D721Med (cell line): Measurements from ENCODE around the gene LPP.

Experiments used
- DNase-seq: peaks from one replicate; pipeline ENCODE4 v3.0.0; 2011; ENCODE audit warnings: low spot score; ENCODE audit not compliant: insufficient read length
- FAIRE-seq: peaks from 2 replicates; lab custom pipeline; 2011; peaks lifted over from hg19 to GRCh38; lab: Jason Lieb, UNC
- CTCF ChIP-seq: IDR thresholded peaks from 2 replicates; pipeline ENCODE4 v1.5.1; 2012; ENCODE audit warnings: mild to moderate bottlenecking, control low read depth; ENCODE audit not compliant: insufficient read depth; ENCODE audit errors: missing control alignments

Gene LPP

GRCh38 chr3:188877381-188877780 lies 723.4 kb downstream of the LPP start:
- FAIRE-seq, result no peak
- TF ChIP-seq CTCF, result no peak
- no peak for DNase-seq

GRCh38 chr3:188878076-188878475 lies 724.1 kb downstream of the LPP start:
- TF ChIP-seq CTCF, result no peak
- FAIRE-seq (no peak), DNase-seq (no peak)

- FAIRE-seq (no peak), DNase-seq (no peak)
- TF ChIP-seq CTCF, result no peak
These were observed 728.1 kb downstream of the LPP start for GRCh38 chr3:188881954-188882641.

- DNase-seq (no peak), FAIRE-seq (no peak)
- TF ChIP-seq CTCF, result no peak
These were observed 730.5 kb downstream of the LPP start for GRCh38 chr3:188884299-188885043.

GRCh38 chr3:188888321-188889053 lies 734.5 kb downstream of the LPP start:
- TF ChIP-seq CTCF, result no peak
- DNase-seq, result no peak
- FAIRE-seq, result no peak

GRCh38 chr3:188889054-188889491 lies 735.1 kb downstream of the LPP start:
- FAIRE-seq (no peak), DNase-seq (no peak)
- no peak for TF ChIP-seq CTCF
